ENCODE results near the gene FAM120B.

FAM120B gene

GRCh38 chr6:170454512-170455285 is 148.1 kb downstream of the FAM120B start:
- DNase-seq (ENCODE audit: low read depth in 3 of 3, low spot score in 1 of 3): no peak

GRCh38 chr6:170455335-170455979 is 148.9 kb downstream of the FAM120B start:
- no peak for DNase-seq (ENCODE audit: low read depth in 3 of 3, low spot score in 1 of 3)

DNA sequence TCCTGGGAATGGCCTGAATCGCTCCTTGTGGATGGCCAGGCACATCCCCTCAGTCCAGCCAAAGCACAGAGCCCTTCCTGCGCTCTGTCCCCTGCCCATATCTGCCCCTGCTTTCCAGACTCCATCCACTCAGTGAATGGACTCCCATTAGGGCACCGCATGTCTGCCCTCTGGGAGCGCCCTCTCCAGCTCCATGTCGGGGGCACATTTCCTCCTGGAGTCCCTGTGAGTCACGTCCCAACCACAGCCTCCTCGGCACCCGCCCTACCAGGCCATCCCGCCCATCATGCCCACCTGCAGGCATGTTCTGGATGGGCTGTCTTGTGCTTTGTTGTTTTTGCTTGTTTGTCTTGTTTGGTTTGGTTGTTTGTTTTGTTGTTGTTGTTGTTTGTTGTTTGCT is 149.8 kb downstream of the FAM120B start:
- DNase-seq (ENCODE audit: low read depth in 3 of 3, low spot score in 1 of 3): no peak

All from stimulated activated CD4-positive, alpha-beta T cell treated with anti-CD3 and anti-CD28 coated beads, TNF-alpha, amount 100 ng/mL, for 1 hour (primary cell).